GM10847 (cell line): ENCODE measurements around the gene PUS3.

Experiments used
- POLR2A ChIP-seq: IDR thresholded peaks from 2 replicates; pipeline ENCODE4 v1.6.1; 2011; ENCODE audit not compliant: insufficient read length; ENCODE audit errors: extremely low read depth

The PUS3 gene

DNA sequence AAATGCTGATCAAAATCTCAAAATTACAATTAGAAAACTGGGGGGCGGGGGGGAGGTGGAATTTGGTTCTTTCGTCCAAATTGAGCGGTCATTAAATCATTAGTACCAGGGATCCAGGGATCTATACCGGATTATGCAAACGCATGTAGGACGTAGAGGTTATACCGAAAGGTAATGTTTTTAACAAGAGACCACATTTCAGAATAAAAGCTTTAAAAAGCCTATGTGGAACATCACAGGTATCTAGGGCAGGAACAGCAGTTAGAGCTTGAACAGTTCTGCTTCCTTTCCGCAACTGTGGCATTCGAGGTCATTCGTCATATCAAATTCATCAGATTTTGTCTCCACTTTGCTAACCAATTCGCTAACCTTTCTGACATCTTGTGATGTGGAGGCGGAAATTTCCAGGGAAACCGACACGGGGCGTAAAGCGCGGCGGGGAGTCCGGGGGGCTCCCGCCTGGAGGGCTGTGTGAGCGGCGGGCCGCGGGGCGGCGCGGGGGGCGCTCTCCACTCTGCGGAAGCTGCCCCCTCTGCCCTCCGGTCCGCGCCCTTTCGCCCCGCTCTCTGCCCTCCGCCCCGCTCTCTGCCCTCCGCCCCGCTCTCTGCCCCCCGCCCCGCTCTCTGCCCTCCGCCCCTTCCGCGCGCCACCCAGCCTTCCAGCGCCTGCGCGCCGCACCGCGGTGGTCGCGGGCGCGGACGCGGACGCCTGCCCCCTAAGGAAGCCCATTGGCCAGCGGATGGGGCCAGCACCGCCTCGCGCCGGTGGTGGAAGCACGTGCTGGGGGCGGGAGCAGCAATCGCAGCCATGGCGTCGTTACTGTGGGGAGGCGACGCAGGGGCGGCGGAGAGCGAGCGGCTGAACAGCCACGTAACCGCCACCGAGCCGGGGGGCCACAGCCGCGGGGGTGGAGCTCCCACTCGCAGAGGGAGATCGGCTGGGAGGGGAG, 979 bp upstream of the PUS3 start, which contains the start of gene DDX25:
Gene DDX25 (plus strand): TSS at position 798 of the 949 bp plus-strand sequence. CDS start 10 bp downstream, at position 808.
- TF ChIP-seq POLR2A, result no peak

DNA sequence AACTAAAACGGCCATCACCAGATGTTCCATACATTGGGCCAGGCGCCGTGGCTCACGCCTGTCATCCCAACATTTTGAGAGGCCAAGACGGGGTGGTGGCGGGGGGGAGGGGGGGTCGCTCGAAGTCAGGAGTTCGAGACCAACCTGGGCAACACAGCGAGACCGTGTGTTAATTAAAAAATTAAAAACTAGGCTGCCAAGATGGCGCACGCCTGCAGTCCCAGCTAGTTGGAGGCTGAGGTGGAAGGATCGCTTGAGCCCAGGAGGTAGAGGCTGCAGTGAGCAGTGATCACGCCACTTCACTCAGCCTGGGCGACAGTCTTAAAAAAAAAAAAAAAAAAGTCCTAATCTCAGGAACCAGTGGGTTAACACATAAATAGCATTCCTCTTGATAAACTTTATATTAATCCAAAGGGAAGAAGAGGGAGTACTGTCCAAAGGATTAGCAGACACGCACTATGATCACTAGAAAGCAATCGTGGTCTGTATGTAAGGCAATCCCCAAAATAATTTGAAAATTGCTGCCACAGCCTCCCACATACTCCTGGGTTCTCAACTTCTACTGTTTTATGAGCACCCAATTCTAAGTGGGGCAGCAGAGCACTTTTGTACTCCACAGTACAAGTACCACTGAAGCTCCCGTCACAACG, 604 bp downstream of the PUS3 start:
- no peak for TF ChIP-seq POLR2A

GRCh38 chr11:125901872-125902271, 1.1 kb downstream of the PUS3 start:
- TF ChIP-seq POLR2A, result no peak

DNA sequence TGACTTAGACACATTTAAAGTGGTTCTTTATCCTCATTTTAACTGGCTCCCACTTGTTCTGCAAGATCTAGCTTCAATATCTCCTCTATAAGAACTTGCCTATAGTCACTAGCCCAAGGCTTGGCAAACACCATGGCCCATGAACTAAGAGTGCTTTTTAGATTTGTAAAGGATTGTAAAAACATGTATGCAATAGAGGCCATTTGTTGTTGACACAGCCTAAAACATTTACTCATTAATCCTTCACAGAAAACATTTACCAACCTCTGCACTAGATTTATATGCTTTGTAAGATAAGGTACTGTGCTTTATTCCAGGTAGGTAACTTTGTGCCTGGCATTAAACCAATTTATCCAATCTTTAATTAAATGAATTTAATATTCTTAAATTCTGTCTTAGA, 10.0 kb downstream of the PUS3 start:
- TF ChIP-seq POLR2A, result no peak

GRCh38 chr11:125892071-125892470, 10.9 kb downstream of the PUS3 start:
- no peak for TF ChIP-seq POLR2A

DNA sequence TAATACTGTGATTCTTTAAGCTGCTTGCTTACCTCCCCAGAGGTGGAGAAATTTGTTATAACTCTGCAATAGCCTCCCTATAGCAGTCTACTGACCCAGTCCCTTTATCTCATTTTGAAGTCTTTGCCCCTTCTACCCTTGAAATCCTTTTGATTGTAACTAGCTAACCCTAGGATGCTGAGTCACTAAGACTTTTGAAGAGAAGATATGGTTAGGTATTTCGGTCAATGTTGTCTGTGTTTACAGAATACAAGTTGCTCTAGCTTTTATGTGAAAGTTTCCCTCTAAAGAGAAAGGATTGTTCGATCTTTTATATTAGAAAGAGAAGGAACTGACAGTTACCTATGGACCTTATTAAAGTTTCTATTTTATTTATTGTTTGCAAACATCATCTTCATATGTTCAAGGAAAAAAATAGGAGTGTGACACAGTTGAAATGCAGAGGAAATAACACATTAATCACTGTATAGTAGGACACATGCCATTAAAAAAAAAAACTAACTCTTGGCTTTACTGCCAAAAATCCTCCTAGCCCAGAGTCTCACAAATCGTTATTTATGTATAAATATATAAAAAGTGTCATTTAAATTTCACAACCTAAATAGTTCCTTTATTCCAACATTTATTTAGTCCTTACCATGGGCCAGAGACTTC, 12.4 kb downstream of the PUS3 start:
- no peak for TF ChIP-seq POLR2A

- peak; percentile 55 for TF ChIP-seq POLR2A
Observed at GRCh38 chr11:125887373-125888324, 15.4 kb downstream of the PUS3 start, which contains the start of gene HYLS1. HYLS1 (plus strand) TSS chr11:125887668; CDS start chr11:125899369, 11,701 bp downstream.

- TF ChIP-seq POLR2A, result peak; percentile 36
Observed at GRCh38 chr11:125886997-125887372, 16.0 kb downstream of the PUS3 start.

GRCh38 chr11:125883375-125883774, 19.6 kb downstream of the PUS3 start:
- TF ChIP-seq POLR2A, result no peak

DNA sequence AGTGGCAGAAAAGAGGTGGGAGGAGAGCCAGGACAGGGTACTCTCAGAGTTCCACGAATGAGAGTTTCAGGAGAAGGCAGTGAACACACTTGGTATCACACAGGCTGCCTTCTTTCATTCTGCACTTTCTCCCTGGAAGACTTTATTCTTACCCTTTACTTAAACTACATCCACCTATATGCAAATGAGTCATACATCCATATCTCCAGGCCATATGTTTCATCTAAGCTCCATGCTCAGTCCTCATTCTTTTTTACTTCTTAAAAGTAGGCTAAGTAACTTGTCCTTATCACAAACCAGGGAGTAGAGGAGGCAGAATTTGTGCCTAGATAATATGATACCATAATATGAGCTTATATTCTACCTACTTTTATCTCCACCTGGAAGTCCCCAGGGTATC, 21.7 kb downstream of the PUS3 start:
- TF ChIP-seq POLR2A, result no peak

- no peak for TF ChIP-seq POLR2A
Observed at GRCh38 chr11:125874556-125875124, 28.4 kb downstream of the PUS3 start.

GRCh38 chr11:125873881-125874555, 29.0 kb downstream of the PUS3 start:
- TF ChIP-seq POLR2A, result no peak

DNA sequence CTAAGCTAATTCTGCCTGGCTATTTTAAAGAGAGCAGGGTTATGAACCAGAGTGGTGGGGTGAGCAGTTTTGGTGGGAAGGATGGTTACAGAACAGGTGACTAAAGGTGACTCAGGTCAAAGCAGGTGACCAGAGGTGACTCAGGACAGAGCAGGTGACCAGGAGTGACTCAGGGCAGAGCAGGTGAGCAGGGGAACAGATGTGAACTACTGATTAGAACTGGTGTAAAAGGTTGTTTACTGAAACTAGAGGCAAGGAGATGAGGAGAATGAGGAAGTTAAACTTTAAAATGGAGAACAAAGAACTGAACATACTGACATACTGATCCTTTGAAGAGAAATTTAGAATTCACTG, 30.9 kb downstream of the PUS3 start:
- TF ChIP-seq POLR2A, result no peak

DNA sequence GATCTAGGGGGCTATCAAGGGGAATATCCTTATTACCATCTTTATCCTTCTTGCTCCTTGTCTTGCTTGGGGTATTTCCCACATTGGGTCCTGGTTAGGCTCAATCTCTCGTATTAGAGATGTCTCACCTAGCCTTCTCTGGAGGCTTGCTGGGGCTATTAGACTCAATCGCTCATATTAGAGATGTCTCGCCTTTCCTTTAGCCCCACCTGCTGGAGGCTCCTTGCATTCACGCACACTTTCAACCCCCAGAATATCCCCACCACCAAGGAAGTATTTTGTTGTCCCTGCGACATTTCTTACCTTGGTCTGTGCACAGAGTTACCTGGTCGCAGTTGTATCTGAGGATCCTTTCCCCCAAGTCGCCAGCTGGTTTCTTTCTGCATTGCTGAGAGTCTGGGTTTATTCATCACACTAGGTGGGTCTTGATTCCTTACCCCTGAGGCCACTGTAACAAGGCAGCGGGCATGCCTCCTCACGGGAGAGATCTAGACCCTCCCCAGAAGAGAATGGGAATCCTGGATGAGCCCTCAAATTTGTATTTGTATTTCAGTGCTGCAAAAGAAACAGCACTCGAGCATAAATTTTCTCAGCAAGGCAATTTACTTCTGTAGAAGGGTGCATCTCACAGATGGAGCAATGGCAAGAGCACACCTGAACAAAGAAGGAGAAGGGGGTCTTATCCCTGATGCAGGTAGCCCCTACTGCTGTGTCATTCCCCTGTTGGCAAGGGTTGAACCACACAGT, 31.4 kb downstream of the PUS3 start:
- no peak for TF ChIP-seq POLR2A
